ENCODE measurements around the gene DSCAML1.
A peak's percentile ranks its signal among the peaks of the same experiment; 100 is the strongest.
"Not testable (repeated sequence)": the region's sequence is repeated elsewhere in the genome, so short reads cannot be mapped to it uniquely, and the experiment has no call there.

The DSCAML1 gene

GRCh38 chr11:117792992-117793391 lies 4.0 kb downstream of the DSCAML1 start:
- DNase-seq (ENCODE audit: low spot score) = no peak

DNA sequence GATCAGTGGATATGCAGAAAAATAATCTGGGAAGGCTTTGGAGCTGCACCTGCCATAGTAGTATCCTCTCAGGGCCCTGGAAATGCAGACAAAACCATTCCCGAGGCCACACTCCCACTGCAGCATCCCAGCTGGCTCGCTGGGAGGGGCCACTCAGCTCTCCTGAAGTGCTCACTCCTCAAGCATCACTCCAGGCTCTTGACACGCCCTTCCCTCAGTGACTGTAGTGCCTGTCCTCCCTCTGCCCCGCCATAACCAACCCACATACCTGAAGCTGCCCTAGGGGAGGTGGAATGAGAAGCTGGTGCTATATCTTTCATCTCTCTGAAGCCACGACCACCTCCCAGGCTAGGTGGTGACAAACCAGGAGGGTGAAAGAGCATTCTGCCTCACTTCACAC lies 4.8 kb downstream of the DSCAML1 start:
- no peak for DNase-seq (ENCODE audit: low spot score)

DNA sequence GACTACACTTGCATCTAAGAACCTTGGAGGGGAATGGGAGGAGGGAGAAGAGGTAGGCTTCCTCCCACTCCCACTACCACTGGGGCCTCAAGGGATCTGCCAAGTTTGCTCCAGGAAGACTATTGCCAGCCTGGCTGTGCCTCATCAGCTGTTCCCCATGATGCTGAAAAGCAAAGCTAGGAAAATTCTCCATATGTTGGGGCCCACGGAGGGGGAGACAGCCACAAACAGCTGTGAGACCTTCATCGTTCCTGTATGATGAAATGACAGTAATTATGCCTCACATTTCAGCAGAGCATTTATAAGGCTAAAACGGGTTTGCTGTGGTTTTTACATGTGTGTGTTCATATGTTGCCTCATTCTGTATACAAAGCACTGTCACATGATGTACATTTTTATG lies 6.7 kb downstream of the DSCAML1 start:
- DNase-seq (ENCODE audit: low spot score) = no peak

DNA sequence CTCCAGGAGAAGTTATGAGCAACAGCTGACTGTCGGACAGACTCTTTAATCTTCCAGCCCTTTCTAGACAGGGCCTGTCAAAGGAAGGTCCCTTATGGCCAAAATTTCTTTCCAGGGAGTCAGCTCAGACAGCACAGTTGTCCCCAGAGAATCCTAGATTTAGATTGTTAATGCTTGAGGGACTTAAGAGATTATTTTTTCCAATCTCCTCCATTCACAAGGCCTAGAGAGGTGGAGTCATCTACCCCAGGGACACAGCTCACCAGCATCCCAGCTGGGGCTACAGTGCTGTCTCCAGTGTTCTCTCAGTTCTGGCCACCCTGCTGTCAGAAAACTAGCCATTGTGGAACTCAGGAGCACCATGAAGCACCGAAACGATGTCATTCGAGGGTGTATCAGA lies 7.8 kb downstream of the DSCAML1 start:
- no peak for DNase-seq (ENCODE audit: low spot score)

DNA sequence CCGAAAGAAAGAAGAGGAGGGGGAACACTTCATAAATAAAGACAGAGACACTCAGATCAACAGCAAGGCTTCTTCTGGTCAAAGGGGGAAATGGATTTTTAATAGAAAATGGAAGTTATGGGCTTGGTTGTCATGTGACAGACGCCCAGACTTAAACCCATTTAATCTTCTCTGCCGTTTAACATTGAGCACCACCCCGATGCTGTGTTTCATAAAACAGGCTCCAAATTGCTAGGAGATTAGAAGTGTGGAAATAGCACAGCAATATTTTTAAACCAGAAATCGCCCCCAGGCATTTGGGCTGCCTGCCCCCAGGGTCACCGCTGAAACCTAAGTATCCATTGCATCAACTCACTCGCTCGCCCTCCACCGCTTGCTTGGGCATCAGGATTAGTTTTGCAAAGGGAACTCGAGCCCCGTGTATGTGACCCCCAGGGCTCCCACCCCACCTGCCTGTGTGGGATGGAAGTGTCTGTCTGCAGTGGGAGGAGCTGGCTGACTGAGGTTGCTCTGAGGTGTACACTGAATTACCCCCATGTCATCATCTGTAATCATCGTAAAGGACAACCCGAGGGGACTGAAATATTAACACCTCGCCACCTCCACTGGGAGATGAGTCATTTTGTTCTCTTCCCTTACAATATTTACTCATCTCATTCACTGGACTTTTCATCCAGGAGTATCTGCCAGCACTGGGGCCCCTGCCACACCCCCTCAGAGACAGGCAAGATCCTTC lies 10.7 kb downstream of the DSCAML1 start:
- no peak for DNase-seq (ENCODE audit: low spot score)

DNA sequence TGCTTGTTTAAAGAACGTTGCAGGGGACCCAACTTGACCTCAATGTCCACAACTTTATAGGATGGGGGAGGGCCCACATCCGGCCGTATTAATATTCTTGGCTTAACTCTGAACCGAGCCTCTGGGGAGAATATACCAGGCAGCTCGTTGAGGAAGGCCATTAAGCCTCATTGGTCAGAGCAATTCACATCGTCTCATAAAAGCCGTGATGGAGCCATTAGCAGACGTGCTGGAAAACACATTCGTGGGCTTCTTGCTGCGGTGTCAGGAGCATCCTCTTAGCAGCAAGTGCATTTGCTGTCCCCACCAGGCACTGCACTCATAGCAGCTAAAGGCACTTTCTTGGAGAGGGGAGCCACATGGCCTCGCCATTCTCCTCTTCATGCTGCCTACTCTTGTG lies 14.9 kb downstream of the DSCAML1 start:
- no peak for DNase-seq (ENCODE audit: low spot score)

DNA sequence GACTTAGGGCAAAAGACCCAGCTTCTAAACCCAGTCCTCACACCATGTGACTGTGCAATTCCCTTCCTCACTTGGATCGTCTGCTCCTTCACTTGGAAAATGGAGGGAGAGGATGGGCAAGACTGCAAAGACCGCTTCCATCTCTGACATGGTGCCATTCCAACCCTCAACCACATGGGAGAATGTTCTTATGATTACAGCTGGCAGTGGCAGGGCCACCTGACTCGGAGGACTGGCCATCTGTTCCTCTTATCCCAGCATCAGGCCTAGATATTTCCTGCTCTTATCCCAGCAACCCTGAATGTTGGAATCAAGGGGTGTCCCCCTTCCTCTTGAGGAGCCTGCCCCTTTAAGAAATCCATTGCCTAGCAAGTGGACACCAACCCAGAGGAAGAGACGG lies 15.4 kb downstream of the DSCAML1 start:
- DNase-seq (ENCODE audit: low spot score) = no peak

- DNase-seq (ENCODE audit: low spot score) = no peak
Observed at GRCh38 chr11:117780456-117780855, 16.6 kb downstream of the DSCAML1 start.

DNA sequence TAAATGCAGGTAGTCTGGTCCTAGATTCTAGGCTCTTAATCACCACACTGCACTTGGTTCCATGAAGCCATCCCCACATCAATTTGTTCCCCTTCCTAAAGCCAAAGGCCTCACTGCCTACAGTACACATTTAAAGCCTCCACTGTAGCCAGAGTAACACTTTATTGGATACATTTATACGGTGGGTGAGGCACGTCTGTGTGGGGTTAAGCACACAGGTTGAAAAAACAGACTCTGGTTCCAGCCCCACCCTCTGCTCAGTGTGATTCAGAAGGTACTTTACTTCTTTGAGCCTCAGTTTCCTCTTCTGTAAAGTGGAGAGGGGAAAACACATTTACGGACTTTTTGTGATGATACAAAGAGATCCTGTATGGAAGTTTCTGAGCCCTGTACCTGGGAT lies 22.5 kb downstream of the DSCAML1 start:
- no peak for DNase-seq (ENCODE audit: low spot score)

- DNase-seq (ENCODE audit: low spot score) = no peak
Observed at GRCh38 chr11:117772360-117772759, 24.7 kb downstream of the DSCAML1 start.

GRCh38 chr11:117771841-117772240 lies 25.2 kb downstream of the DSCAML1 start:
- no peak for DNase-seq (ENCODE audit: low spot score)

- no peak for DNase-seq (ENCODE audit: low spot score)
Observed at GRCh38 chr11:117771197-117771596, 25.8 kb downstream of the DSCAML1 start.

DNA sequence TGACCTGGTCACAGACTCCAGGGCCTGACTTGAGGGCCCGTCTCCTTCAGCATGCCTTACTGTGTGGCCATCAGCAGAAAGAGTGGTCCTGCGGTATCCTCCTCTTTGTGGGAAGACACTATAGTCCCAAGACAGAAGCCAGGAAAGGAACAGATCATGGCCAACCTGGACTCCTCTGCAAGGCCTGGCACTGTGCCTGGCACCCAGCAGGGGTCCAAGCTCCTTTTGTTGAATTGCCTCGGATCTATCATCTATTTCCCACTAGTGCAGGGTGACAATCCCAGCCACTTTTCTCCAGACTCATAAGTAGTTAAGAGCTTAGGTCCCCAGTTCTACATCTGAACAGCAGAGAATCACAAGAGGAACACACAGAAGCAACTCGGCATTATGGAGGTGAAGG lies 27.0 kb downstream of the DSCAML1 start:
- no peak for DNase-seq (ENCODE audit: low spot score)

GRCh38 chr11:117769533-117769932 lies 27.5 kb downstream of the DSCAML1 start:
- no peak for DNase-seq (ENCODE audit: low spot score)

- DNase-seq (ENCODE audit: low spot score) = no peak
Observed at GRCh38 chr11:117768506-117768905, 28.5 kb downstream of the DSCAML1 start.

GRCh38 chr11:117767071-117767470 lies 29.9 kb downstream of the DSCAML1 start:
- no peak for DNase-seq (ENCODE audit: low spot score)

DNA sequence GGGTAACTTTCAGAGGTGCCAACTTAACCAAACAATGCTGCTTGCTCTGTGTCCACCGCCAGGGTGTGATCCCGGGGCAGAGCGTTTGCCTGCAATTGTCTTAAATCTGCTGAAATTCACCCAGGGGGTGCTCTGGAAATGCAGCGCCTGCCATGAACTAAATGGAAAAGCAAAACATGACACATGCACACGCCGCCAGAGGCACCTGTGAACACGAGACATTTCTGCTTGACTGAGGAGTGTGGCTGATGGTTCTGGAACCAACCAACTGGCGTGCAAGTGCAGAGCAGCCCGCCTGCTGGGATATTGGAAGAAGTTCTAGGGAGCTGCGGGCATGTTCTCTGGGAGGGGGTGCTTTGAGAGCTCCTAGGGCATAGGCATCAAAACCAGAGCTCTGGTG lies 30.4 kb downstream of the DSCAML1 start:
- DNase-seq (ENCODE audit: low spot score) = no peak

DNA sequence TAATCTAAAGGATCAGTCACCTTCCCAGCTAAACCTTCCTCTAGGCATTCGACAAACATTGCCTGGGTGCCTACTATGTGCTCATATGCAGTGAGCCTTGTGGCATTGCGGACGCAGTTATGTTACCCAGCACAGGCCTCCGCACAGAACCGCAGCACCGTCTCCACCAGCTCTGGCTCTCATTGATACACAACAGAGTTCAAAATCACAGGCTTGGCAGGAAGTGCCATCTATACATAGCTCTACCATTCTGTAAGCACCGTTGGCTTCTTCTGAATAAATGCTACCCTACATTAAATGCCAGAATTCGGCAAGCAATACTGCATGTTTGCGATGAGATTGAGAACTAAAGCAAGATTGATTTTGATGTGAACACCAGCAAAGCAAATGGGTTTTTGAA lies 31.0 kb downstream of the DSCAML1 start:
- DNase-seq (ENCODE audit: low spot score) = no peak

GRCh38 chr11:117765068-117765467 lies 31.9 kb downstream of the DSCAML1 start:
- DNase-seq (ENCODE audit: low spot score) = no peak

- DNase-seq (ENCODE audit: low spot score) = not testable (repeated sequence)
Observed at GRCh38 chr11:117763465-117763864, 33.6 kb downstream of the DSCAML1 start.

DNA sequence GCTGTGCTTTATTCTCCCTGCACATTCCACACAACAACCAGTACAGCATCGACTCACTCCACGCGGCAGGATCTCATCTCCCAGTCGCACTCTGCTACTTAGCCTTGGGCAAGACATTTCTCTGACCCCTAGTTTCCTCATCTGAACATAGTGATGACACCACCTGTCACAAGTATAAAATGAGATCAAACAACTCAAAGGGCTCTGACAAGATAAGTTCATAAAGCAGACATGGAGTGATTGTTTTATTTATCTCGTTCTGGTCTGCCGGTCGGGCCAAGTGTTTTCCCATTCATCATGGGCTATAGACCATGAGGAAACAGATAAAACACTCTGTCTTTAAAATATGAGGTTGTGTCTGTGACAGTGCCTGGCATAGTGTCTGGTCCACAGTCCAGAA lies 35.0 kb downstream of the DSCAML1 start:
- no peak for DNase-seq (ENCODE audit: low spot score)

GRCh38 chr11:117759305-117759704 lies 37.7 kb downstream of the DSCAML1 start:
- peak; percentile 57 for DNase-seq (ENCODE audit: low spot score)

DNA sequence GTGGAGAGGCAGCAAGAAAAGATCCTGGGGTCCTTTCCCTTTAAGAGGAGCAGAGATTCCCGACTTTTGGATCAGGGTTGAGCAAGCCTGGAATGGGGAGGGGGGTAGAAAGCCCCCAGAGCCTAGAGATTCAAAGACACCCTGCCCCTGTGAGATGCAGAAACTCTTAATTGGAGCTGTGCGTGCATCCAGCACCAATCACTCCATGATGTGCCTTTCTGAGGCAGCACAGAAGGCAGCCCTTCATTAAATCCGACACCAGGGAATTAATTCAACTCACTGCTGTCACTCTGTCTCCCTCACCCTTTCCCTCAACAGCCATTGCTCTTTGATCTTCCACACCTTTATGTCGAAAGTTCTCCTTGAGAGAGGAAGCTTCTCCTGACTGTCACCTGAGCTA lies 43.0 kb downstream of the DSCAML1 start:
- DNase-seq (ENCODE audit: low spot score) = no peak

GRCh38 chr11:117752721-117753237 lies 44.2 kb downstream of the DSCAML1 start:
- no peak for DNase-seq (ENCODE audit: low spot score)
